ENCODE data around the gene UNC79.

DNA sequence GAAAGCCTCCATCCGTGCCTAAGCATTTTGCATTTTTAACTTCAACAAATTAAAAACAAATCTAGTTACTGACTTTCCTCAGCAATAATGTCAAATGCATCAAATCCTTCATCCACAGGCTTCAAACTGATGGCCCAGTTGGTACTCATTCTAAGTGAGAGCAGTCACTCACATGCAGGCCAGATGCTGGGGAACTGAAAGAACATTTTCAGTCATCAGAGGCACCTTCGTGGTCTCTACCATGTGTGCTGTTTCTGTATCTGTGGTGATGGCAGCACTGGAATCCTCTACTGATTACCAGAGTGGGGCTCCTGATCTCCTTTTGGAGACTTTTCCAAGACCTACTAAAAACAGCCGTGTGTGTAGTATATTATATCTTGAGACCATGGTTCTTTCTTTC is 212.4 kb downstream of the UNC79 start:
- TF ChIP-seq, protein P1, sequence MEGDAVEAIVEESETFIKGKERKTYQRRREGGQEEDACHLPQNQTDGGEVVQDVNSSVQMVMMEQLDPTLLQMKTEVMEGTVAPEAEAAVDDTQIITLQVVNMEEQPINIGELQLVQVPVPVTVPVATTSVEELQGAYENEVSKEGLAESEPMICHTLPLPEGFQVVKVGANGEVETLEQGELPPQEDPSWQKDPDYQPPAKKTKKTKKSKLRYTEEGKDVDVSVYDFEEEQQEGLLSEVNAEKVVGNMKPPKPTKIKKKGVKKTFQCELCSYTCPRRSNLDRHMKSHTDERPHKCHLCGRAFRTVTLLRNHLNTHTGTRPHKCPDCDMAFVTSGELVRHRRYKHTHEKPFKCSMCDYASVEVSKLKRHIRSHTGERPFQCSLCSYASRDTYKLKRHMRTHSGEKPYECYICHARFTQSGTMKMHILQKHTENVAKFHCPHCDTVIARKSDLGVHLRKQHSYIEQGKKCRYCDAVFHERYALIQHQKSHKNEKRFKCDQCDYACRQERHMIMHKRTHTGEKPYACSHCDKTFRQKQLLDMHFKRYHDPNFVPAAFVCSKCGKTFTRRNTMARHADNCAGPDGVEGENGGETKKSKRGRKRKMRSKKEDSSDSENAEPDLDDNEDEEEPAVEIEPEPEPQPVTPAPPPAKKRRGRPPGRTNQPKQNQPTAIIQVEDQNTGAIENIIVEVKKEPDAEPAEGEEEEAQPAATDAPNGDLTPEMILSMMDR (IDR thresholded peaks at IDR 0.05) = no peak
- no peak for TF ChIP-seq POLR2A (IDR thresholded peaks at IDR 0.05)

Data from heart left ventricle (tissue), 13 donors.